ENCODE results near the gene SPAG16.

DNA sequence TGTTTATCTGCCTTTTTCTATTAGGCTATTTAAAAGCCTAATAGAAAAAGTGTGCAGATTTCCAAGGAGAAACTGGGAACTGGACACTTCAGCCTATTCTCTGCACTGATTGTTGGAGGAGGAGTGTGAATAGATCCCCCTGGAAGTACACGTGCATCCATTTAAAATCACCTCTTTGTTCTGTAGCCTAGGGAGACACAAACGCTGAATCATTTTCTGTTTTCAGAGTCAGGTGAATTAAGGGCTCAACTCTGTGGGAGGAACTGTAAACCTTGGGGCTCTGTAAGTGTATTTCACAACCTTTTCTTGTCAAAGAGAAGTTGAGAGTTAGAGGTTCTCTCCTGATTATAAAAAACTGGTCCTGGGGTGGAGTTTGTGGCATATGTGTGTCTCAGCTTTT, 159.7 kb downstream of the SPAG16 start:
- no peak for TF ChIP-seq CTCF (IDR thresholded peaks at IDR 0.05; ENCODE audit: insufficient read depth, low read length)
- TF ChIP-seq GABPA (IDR thresholded peaks at IDR 0.05; ENCODE audit: low read depth), result no peak
- no peak for TF ChIP-seq POLR2AphosphoS5 (IDR thresholded peaks at IDR 0.05; ENCODE audit: low read depth)
- TF ChIP-seq, protein P1, sequence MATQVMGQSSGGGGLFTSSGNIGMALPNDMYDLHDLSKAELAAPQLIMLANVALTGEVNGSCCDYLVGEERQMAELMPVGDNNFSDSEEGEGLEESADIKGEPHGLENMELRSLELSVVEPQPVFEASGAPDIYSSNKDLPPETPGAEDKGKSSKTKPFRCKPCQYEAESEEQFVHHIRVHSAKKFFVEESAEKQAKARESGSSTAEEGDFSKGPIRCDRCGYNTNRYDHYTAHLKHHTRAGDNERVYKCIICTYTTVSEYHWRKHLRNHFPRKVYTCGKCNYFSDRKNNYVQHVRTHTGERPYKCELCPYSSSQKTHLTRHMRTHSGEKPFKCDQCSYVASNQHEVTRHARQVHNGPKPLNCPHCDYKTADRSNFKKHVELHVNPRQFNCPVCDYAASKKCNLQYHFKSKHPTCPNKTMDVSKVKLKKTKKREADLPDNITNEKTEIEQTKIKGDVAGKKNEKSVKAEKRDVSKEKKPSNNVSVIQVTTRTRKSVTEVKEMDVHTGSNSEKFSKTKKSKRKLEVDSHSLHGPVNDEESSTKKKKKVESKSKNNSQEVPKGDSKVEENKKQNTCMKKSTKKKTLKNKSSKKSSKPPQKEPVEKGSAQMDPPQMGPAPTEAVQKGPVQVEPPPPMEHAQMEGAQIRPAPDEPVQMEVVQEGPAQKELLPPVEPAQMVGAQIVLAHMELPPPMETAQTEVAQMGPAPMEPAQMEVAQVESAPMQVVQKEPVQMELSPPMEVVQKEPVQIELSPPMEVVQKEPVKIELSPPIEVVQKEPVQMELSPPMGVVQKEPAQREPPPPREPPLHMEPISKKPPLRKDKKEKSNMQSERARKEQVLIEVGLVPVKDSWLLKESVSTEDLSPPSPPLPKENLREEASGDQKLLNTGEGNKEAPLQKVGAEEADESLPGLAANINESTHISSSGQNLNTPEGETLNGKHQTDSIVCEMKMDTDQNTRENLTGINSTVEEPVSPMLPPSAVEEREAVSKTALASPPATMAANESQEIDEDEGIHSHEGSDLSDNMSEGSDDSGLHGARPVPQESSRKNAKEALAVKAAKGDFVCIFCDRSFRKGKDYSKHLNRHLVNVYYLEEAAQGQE (IDR thresholded peaks at IDR 0.05; ENCODE audit: insufficient replicate concordance, low read depth), result no peak
- TF ChIP-seq SPI1 (IDR thresholded peaks at IDR 0.05; ENCODE audit: borderline replicate concordance, low read depth), result no peak

Measured in HL-60 (cell line).